GM12878 (cell line): Measurements from ENCODE around the gene GALNT16. TPM values are rescaled to one million over a fixed set of nuclear protein-coding genes. Genes with fewer than 3 reads are reported as not detected.

Source experiments
- ATAC-seq: fragments of 200-7000 bp; cut with Tn5 transposase; 3 replicates; pipeline ENCODE4 v1.9.1; 2020; ENCODE audit warnings: mild to moderate bottlenecking, moderate library complexity
- BruUV-seq: library from RNA; stranded (reverse); fragments of 400-500 nt; replicated peaks from 2 replicates; lab custom pipeline; 2021; lab: Mats Ljungman, UMichigan
- CTCF ChIA-PET: fragments of 300-600 bp; sonication (Branson Sonifier 250); formaldehyde crosslinking; extraction: SDS; loops from one replicate; lab custom pipeline; 2021; ENCODE audit warnings: inconsistent platforms; lab: Yijun Ruan, JAX
- POLR2A ChIA-PET: fragments of 350-600 bp; formaldehyde crosslinking; extraction: SDS; loops from one replicate; lab custom pipeline; 2021; ENCODE audit warnings: inconsistent platforms; lab: Charles Lee
- RAD21 ChIA-PET: fragments of 300-600 bp; sonication (Branson Sonifier 250); formaldehyde crosslinking; loops from one replicate; lab custom pipeline; 2023; ENCODE audit warnings: antibody characterized with exemption; ENCODE audit not compliant: unreplicated experiment; lab: Charles Lee
- SMC1A ChIA-PET: fragments of 300-600 bp; sonication (Branson Sonifier 250); formaldehyde crosslinking; loops from one replicate; lab custom pipeline; 2023; ENCODE audit not compliant: unreplicated experiment, uncharacterized antibody; lab: Charles Lee
- DNase-seq: peaks from one replicate; pipeline ENCODE4 v3.0.0-alpha.2; 2011; ENCODE audit warnings: low read depth, low spot score
- FAIRE-seq: peaks from 3 replicates; lab custom pipeline; 2011; peaks lifted over from hg19 to GRCh38; lab: Jason Lieb, UNC
- H2AFZ ChIP-seq: 2 replicates; pipeline ENCODE4 v1.6.0; 2011; ENCODE audit warnings: low read depth, low read length, control low read depth; ENCODE audit not compliant: control insufficient read depth
- H3K27ac ChIP-seq: 2 replicates; pipeline ENCODE4 v1.5.1; 2011; ENCODE audit warnings: control low read depth; ENCODE audit not compliant: control insufficient read depth, insufficient read depth
- H3K27me3 ChIP-seq, 2 experiments: replicated peaks in 1 of 2; 2 replicates each; pipeline versions ENCODE4 v1.6.0 to v1.6.1; 2011; ENCODE audit warnings: low read length in 1 of 2; ENCODE audit not compliant: control insufficient read depth in 2 of 2, insufficient read depth in 2 of 2
- H3K36me3 ChIP-seq, 2 experiments: 2 replicates each; pipeline ENCODE4 v1.5.1; 2011; ENCODE audit warnings: low read length in 1 of 2; ENCODE audit not compliant: control insufficient read depth in 2 of 2, insufficient read depth in 2 of 2
- H3K4me1 ChIP-seq: 2 replicates; pipeline ENCODE4 v1.6.1; 2011; ENCODE audit warnings: mild to moderate bottlenecking, low read length, moderate library complexity, mixed read lengths; ENCODE audit not compliant: control insufficient read depth, insufficient read depth
- H3K4me2 ChIP-seq: 2 replicates; pipeline ENCODE4 v1.6.0; 2011; ENCODE audit warnings: control low read depth; ENCODE audit not compliant: control insufficient read depth, insufficient read depth
- H3K4me3 ChIP-seq: fragments of 200-600 bp; sonication (generic); 2 replicates; pipeline ENCODE4 v1.5.1; 2016
- H3K79me2 ChIP-seq: 2 replicates; pipeline ENCODE4 v1.6.0; 2011; ENCODE audit warnings: low read length; ENCODE audit not compliant: control insufficient read depth, insufficient read depth
- H3K9ac ChIP-seq: 2 replicates; pipeline ENCODE4 v1.8.0; 2011; ENCODE audit warnings: low read length, control low read depth, mixed read lengths; ENCODE audit not compliant: control insufficient read depth, insufficient read depth
- H3K9me3 ChIP-seq: replicated peaks from 3 replicates; pipeline ENCODE4 v1.5.1; 2011; ENCODE audit warnings: mild to moderate bottlenecking, low read length; ENCODE audit not compliant: control insufficient read depth, insufficient read depth
- H4K20me1 ChIP-seq: 2 replicates; pipeline ENCODE4 v1.6.0; 2011; ENCODE audit not compliant: control insufficient read depth, insufficient read depth
- CREB1 ChIP-seq: IDR thresholded peaks from 2 replicates; pipeline ENCODE4 v1.6.1; 2012; ENCODE audit warnings: low read depth, mild to moderate bottlenecking, inconsistent platforms
- ETV6 ChIP-seq, 2 experiments: fragments of 450-650 bp in 1 of 2; IDR thresholded peaks in 1 of 2; conservative IDR thresholded peaks in 1 of 2; 2 replicates each; pipeline ENCODE4 v1.6.1; 2014; ENCODE audit warnings: antibody characterized with exemption in 1 of 2, borderline replicate concordance in 1 of 2, low read depth in 1 of 2, mild to moderate bottlenecking in 1 of 2, moderate library complexity in 1 of 2
- FOXK2 ChIP-seq: fragments of 450-650 bp; IDR thresholded peaks from 2 replicates; pipeline ENCODE4 v1.6.1; 2017; ENCODE audit warnings: mild to moderate bottlenecking, moderate library complexity
- FOXM1 ChIP-seq: IDR thresholded peaks from 2 replicates; pipeline ENCODE4 v1.6.1; 2012; ENCODE audit warnings: low read depth, mild to moderate bottlenecking, inconsistent platforms, low read length, moderate library complexity
- JUNB ChIP-seq: IDR thresholded peaks from 2 replicates; pipeline ENCODE4 v1.6.1; 2016; ENCODE audit warnings: antibody characterized with exemption, mild to moderate bottlenecking
- NBN ChIP-seq: fragments of 450-650 bp; IDR thresholded peaks from 2 replicates; pipeline ENCODE4 v1.6.1; 2016
- RBBP5 ChIP-seq: fragments of 200-600 bp; sonication (generic); conservative IDR thresholded peaks from 2 replicates; pipeline ENCODE4 v1.6.1; 2016
- REST ChIP-seq: IDR thresholded peaks from 2 replicates; pipeline ENCODE4 v1.6.1; 2012; ENCODE audit warnings: mild to moderate bottlenecking, low read depth, low read length
- SIX5 ChIP-seq: IDR thresholded peaks from 2 replicates; pipeline ENCODE4 v1.6.1; 2011; ENCODE audit warnings: mild to moderate bottlenecking, low read depth, low read length, moderate library complexity; ENCODE audit not compliant: severe bottlenecking
- USF1 ChIP-seq: IDR thresholded peaks from 2 replicates; pipeline ENCODE4 v1.6.1; 2011; ENCODE audit warnings: borderline replicate concordance, low read depth, mild to moderate bottlenecking, moderate library complexity, mixed read lengths, low read length; ENCODE audit not compliant: insufficient read depth; ENCODE audit errors: extremely low read length
- WGBS: methylation state at CpG from one replicate; pipeline ENCODE4 v1.1.6; 2016; ENCODE audit warnings: low lambda C conversion rate; ENCODE audit not compliant: insufficient replicate concordance, insufficient coverage; ENCODE audit errors: missing lambda C conversion rate; 5-methylcytosine and 5-hydroxymethylcytosine counted together
- in situ Hi-C: fragments of 300-500 bp; cut with MboI; formaldehyde crosslinking; loops from 9 replicates; pipeline ENCODE4 v1.14.3; 2018; ENCODE audit warnings: mixed read lengths
- intact Hi-C: fragments of 100-400 bp; cut with micrococcal nuclease; formaldehyde crosslinking; loops from one replicate; pipeline ENCODE4 v1.14.2; 2022; ENCODE audit not compliant: unreplicated experiment
- polyA plus RNA-seq, 11 experiments: library from polyadenylated mRNA; depleted of rRNA in 4 of 11; unstranded in 6 of 11; stranded (reverse) in 5 of 11; fragments of >200 nt; fragmentation: Nextera tagmentation in 4 of 11; fragmentation: Illumina TruSeq in 1 of 11; extraction: Ambion mirVana in 4 of 11; extraction: Trizol in 1 of 11; gene quantifications; 1 replicate in 1 of 11; 2 replicates in 10 of 11; pipeline versions ENCODE4 v1.2.1 to v1.2.3, GENCODE V29; 2011 to 2016; ENCODE audit warnings: inconsistent platforms in 2 of 11, missing spikeins in 2 of 11, low read depth in 1 of 11
- total RNA-seq, 4 experiments: library from RNA; depleted of rRNA in 3 of 4; stranded (reverse); fragments of >200 nt in 3 of 4; fragmentation: Illumina TruSeq in 1 of 4; extraction: Trizol in 1 of 4; gene quantifications; 2 replicates each; pipeline versions ENCODE4 v1.2.1 to v1.2.3, GENCODE V29; 2013 to 2021

GALNT16 gene
- total and polyA plus RNA-seq, 10 of the 15 experiments (the other 5 are each of a cell fraction or from before 2014, with no cell fraction given), result under 0.01 to 0.08 (median 0.03) TPM; not detected in 3

- ChIA-PET SMC1A (interaction anchor here (1.3 kb wide), 1 partner anchor 191 kb away, joined by 3 read pairs; no protein-coding TSS in a partner anchor), CTCF (no interaction called here), POLR2A (no interaction called here), RAD21 (interaction anchor here (1.7 kb wide), 1 partner anchor 192 kb away, joined by 3 read pairs; no protein-coding TSS in a partner anchor)
- no peaks in the 10 kb centered on the region for H3K9me3 ChIP-seq
- BruUV-seq, result no TSS peak
- H3K9ac ChIP-seq, result no peak overlapping the region
- no peak overlapping the region for H3K4me2 ChIP-seq
- H3K79me2 ChIP-seq, result no peaks in the 10 kb centered on the region
- peaks cover 5% of the 10 kb centered on the region in 2 experiments for H3K27me3 ChIP-seq
- in situ Hi-C loops (no loop called here), intact Hi-C loops (no loop called here)
- no peaks in the 10 kb centered on the region for H4K20me1 ChIP-seq
- TF ChIP-seq FOXM1 (no peak), RBBP5 (no peak), SIX5 (no peak), FOXK2 (no peak), CREB1 (no peak), REST (no peak), JUNB (no peak), ETV6 (conservative IDR thresholded peaks at IDR 0.05 in 1 of 2, IDR thresholded peaks at IDR 0.05 in 1 of 2; ENCODE audit: borderline replicate concordance in 1 of 2, low read depth in 1 of 2) (no peak), NBN (no peak), USF1 (no peak)
- H3K4me3 ChIP-seq, result no peak overlapping the region
- no peaks in the 10 kb centered on the region for H3K4me1 ChIP-seq
- FAIRE-seq (no peak), DNase-seq (no peak), ATAC-seq (no peak)
- no peak overlapping the region for H3K27ac ChIP-seq
- H3K36me3 ChIP-seq, result no peaks in the 10 kb centered on the region
- no peak overlapping the region for H2AFZ ChIP-seq
- 19% methylated on average over 2 of the region's 2 CpGs for WGBS
Observed at GRCh38 chr14:69268223-69268622, 8.3 kb downstream of the GALNT16 start.
